Mesenchymal stem cell (in vitro differentiated cells and primary cell): Measurements from ENCODE around the gene LIFR.

Source experiments
- DNase-seq: peaks from one replicate; pipeline ENCODE4 v3.0.0-alpha.2; 2013
- H2AFZ ChIP-seq: one replicate; pipeline ENCODE4 v1.6.1; 2013; ENCODE audit warnings: low read depth, mild to moderate bottlenecking, control low read depth, inconsistent platforms, low read length, moderate library complexity
- H2AK5ac ChIP-seq: 2 replicates; pipeline ENCODE4 v1.6.1; 2013; ENCODE audit warnings: low read length, moderate library complexity, mild to moderate bottlenecking, inconsistent platforms; ENCODE audit not compliant: severe bottlenecking
- H2BK120ac ChIP-seq: one replicate; pipeline ENCODE4 v1.6.1; 2013; ENCODE audit warnings: low read depth, mild to moderate bottlenecking, inconsistent platforms, low read length, moderate library complexity
- H2BK12ac ChIP-seq, 2 experiments: one replicate each; pipeline ENCODE4 v1.6.1; 2013; ENCODE audit warnings: inconsistent platforms in 2 of 2, low read length in 2 of 2, mild to moderate bottlenecking in 2 of 2, moderate library complexity in 2 of 2, control low read depth in 1 of 2
- H2BK15ac ChIP-seq: one replicate; pipeline ENCODE4 v1.6.1; 2013; ENCODE audit warnings: mild to moderate bottlenecking, low read depth, inconsistent platforms; ENCODE audit not compliant: poor library complexity, severe bottlenecking
- H2BK5ac ChIP-seq: 2 replicates; pipeline ENCODE4 v1.6.1; 2013; ENCODE audit warnings: low read depth, mild to moderate bottlenecking, low read length, control low read depth, inconsistent platforms; ENCODE audit not compliant: poor library complexity, severe bottlenecking
- H3K14ac ChIP-seq, 2 experiments: one replicate each; pipeline ENCODE4 v1.6.1; 2013; ENCODE audit warnings: inconsistent platforms in 2 of 2, low read length in 2 of 2, control low read depth in 1 of 2, mild to moderate bottlenecking in 1 of 2, moderate library complexity in 1 of 2
- H3K18ac ChIP-seq, 2 experiments: one replicate each; pipeline ENCODE4 v1.6.1; 2013; ENCODE audit warnings: inconsistent platforms in 2 of 2, low read length in 2 of 2, control low read depth in 1 of 2, low read depth in 1 of 2, mild to moderate bottlenecking in 1 of 2
- H3K23ac ChIP-seq, 2 experiments: one replicate each; pipeline ENCODE4 v1.6.1; 2013; ENCODE audit warnings: inconsistent platforms in 2 of 2, low read length in 2 of 2, mild to moderate bottlenecking in 2 of 2, moderate library complexity in 2 of 2, control low read depth in 1 of 2
- H3K27ac ChIP-seq: 2 replicates; pipeline ENCODE4 v1.5.1; 2013; ENCODE audit warnings: mild to moderate bottlenecking, moderate library complexity, low read length, control low read depth, inconsistent platforms; ENCODE audit not compliant: poor library complexity, severe bottlenecking
- H3K27me3 ChIP-seq, 2 experiments: 2 replicates each; pipeline versions ENCODE4 v1.6.1 to v1.7.0; 2013; ENCODE audit warnings: low read length in 2 of 2, mild to moderate bottlenecking in 2 of 2, moderate library complexity in 2 of 2, control low read depth in 1 of 2, inconsistent platforms in 1 of 2; ENCODE audit not compliant: control insufficient read depth in 1 of 2, insufficient read depth in 1 of 2
- H3K36me3 ChIP-seq, 2 experiments: 2 replicates each; pipeline versions ENCODE4 v1.6.1 to v1.7.0; 2013; ENCODE audit warnings: low read length in 2 of 2, control low read depth in 1 of 2, inconsistent platforms in 1 of 2, low read depth in 1 of 2, mild to moderate bottlenecking in 1 of 2; ENCODE audit not compliant: insufficient read depth in 2 of 2, control insufficient read depth in 1 of 2
- H3K4ac ChIP-seq, 2 experiments: one replicate each; pipeline ENCODE4 v1.6.1; 2013; ENCODE audit warnings: inconsistent platforms in 2 of 2, low read length in 2 of 2, mild to moderate bottlenecking in 2 of 2, moderate library complexity in 2 of 2, control low read depth in 1 of 2, low read depth in 1 of 2
- H3K4me1 ChIP-seq: 2 replicates; pipeline ENCODE4 v1.6.1; 2013; ENCODE audit warnings: low read depth, low read length, control low read depth; ENCODE audit not compliant: control insufficient read depth, insufficient read depth
- H3K4me2 ChIP-seq: 2 replicates; pipeline ENCODE4 v1.6.1; 2013; ENCODE audit warnings: low read length, mild to moderate bottlenecking, inconsistent platforms; ENCODE audit not compliant: poor library complexity, severe bottlenecking
- H3K4me3 ChIP-seq, 2 experiments: 2 replicates each; pipeline versions ENCODE4 v1.5.1 to v1.7.0; 2013; ENCODE audit warnings: low read length in 2 of 2, mild to moderate bottlenecking in 2 of 2, control low read depth in 1 of 2, low read depth in 1 of 2; ENCODE audit not compliant: insufficient read depth in 1 of 2
- H3K79me1 ChIP-seq: replicated peaks from 2 replicates; pipeline ENCODE4 v1.6.1; 2013; ENCODE audit warnings: mild to moderate bottlenecking, control low read depth, low read length, inconsistent platforms; ENCODE audit not compliant: poor library complexity, severe bottlenecking
- H3K9ac ChIP-seq: 2 replicates; pipeline ENCODE4 v1.7.0; 2013; ENCODE audit warnings: mild to moderate bottlenecking, low read length, moderate library complexity
- H3K9me3 ChIP-seq: 2 replicates; pipeline ENCODE4 v1.7.0; 2013; ENCODE audit warnings: mild to moderate bottlenecking, low read length; ENCODE audit not compliant: control insufficient read depth
- H4K8ac ChIP-seq: one replicate; pipeline ENCODE4 v1.6.1; 2013; ENCODE audit warnings: inconsistent platforms, mild to moderate bottlenecking, low read length, moderate library complexity
- H4K91ac ChIP-seq: one replicate; pipeline ENCODE4 v1.6.1; 2013; ENCODE audit warnings: mild to moderate bottlenecking, low read length, inconsistent platforms
- WGBS: methylation state at CpG from one replicate; pipeline ENCODE4 v1.1.7; 2013; ENCODE audit warnings: mixed read lengths; 5-methylcytosine and 5-hydroxymethylcytosine counted together

LIFR gene

GRCh38 chr5:38531518-38531917 lies 24.9 kb downstream of the LIFR start:
- peaks cover 3 to 24% of the 10 kb centered on the region in 2 experiments for H3K36me3 ChIP-seq
- H2BK15ac ChIP-seq: no peak overlapping the region
- H3K27ac ChIP-seq: no peak overlapping the region
- peaks cover 14% of the 10 kb centered on the region for H3K9me3 ChIP-seq
- H3K9ac ChIP-seq: no peak overlapping the region
- peaks cover 33% of the 10 kb centered on the region for H3K79me1 ChIP-seq
- no peak overlapping the region for H3K23ac ChIP-seq
- no peak overlapping the region for H3K4me2 ChIP-seq
- H4K91ac ChIP-seq: no peak overlapping the region
- H3K27me3 ChIP-seq: no peaks in the 10 kb centered on the region
- WGBS: 100% methylated on average over 2 of the region's 3 CpGs
- no peak overlapping the region for H2BK5ac ChIP-seq
- H4K8ac ChIP-seq: no peak overlapping the region
- no peak overlapping the region for H3K14ac ChIP-seq
- H3K4me3 ChIP-seq: no peak overlapping the region
- H2AK5ac ChIP-seq: no peak overlapping the region
- no peak overlapping the region for H3K4ac ChIP-seq
- H2AFZ ChIP-seq: no peak overlapping the region
- H3K18ac ChIP-seq: no peak overlapping the region
- H3K4me1 ChIP-seq: peaks cover 3% of the 10 kb centered on the region
- H2BK120ac ChIP-seq: no peak overlapping the region
- H2BK12ac ChIP-seq: no peak overlapping the region
- no peak for DNase-seq

DNA sequence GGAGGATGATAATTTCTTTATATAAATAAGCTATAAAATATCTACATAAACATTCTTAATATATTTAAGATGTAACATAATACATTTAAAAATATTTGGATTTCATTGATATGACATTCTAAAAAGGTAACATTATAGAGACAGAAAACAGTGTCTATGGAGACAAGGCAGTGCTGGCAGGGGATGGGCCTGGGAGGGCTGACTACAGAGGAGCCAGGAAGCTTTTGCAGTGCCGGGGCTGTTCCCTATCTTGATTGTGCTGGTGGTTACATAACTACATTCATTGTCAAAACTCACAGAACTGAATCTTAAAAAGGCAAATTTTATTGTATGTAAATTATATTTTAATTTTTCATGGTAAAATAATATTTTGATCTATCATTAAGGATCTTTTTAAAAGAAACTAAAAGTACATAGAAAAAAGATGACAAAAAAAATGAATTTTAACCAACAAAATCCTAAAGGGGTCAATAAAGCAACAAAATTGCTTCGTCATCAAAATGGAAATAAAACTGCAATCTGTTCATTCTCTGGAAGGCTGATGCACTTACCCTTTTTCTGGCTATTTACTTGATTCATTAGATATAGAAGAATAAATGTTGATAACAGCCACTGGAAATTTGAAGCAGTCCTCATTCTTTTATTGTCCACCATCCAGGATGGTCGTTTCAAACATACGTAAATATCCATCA lies 26.3 kb downstream of the LIFR start:
- no peaks in the 10 kb centered on the region for H3K27me3 ChIP-seq
- no peak overlapping the region for H3K23ac ChIP-seq
- H3K4me1 ChIP-seq: peaks cover 3% of the 10 kb centered on the region
- H2BK15ac ChIP-seq: no peak overlapping the region
- H3K4ac ChIP-seq: no peak overlapping the region
- no peak overlapping the region for H3K14ac ChIP-seq
- H3K9ac ChIP-seq: no peak overlapping the region
- H3K18ac ChIP-seq: no peak overlapping the region
- no peak for DNase-seq
- H3K4me2 ChIP-seq: no peak overlapping the region
- H3K9me3 ChIP-seq: peaks cover 14% of the 10 kb centered on the region
- H3K27ac ChIP-seq: no peak overlapping the region
- H2BK5ac ChIP-seq: no peak overlapping the region
- H2AK5ac ChIP-seq: no peak overlapping the region
- 100% methylated on average over 2 of the region's 4 CpGs for WGBS
- no peak overlapping the region for H2BK120ac ChIP-seq
- no peak overlapping the region for H4K91ac ChIP-seq
- H3K79me1 ChIP-seq: peaks cover 25% of the 10 kb centered on the region
- peaks cover 3 to 38% of the 10 kb centered on the region in 2 experiments for H3K36me3 ChIP-seq
- no peak overlapping the region for H2AFZ ChIP-seq
- no peak overlapping the region for H3K4me3 ChIP-seq
- no peak overlapping the region for H4K8ac ChIP-seq
- H2BK12ac ChIP-seq: no peak overlapping the region

- Histone ChIP-seq H4K8ac (no peak overlapping the region), H4K91ac (no peak overlapping the region), H3K23ac (no peak overlapping the region), H3K4ac (no peak overlapping the region), H3K9ac (no peak overlapping the region), H3K27ac (no peak overlapping the region), H2BK15ac (no peak overlapping the region), H3K4me1 (peaks cover 2% of the 10 kb centered on the region), H3K79me1 (peaks cover 18% of the 10 kb centered on the region), H2BK12ac (no peak overlapping the region), H3K4me3 (no peak overlapping the region), H3K9me3 (peaks cover 14% of the 10 kb centered on the region), H2AFZ (no peak overlapping the region), H3K14ac (no peak overlapping the region), H2AK5ac (no peak overlapping the region), H2BK5ac (no peak overlapping the region), H3K27me3 (no peaks in the 10 kb centered on the region), H3K36me3 (peaks cover 0 to 56% of the 10 kb centered on the region in 2 experiments), H3K4me2 (no peak overlapping the region), H2BK120ac (no peak overlapping the region), H3K18ac (no peak overlapping the region)
- peak; percentile 54 for DNase-seq
- WGBS: 23% methylated on average over 3 of the region's 3 CpGs
Measured at GRCh38 chr5:38528162-38528703, 28.2 kb downstream of the LIFR start.

DNA sequence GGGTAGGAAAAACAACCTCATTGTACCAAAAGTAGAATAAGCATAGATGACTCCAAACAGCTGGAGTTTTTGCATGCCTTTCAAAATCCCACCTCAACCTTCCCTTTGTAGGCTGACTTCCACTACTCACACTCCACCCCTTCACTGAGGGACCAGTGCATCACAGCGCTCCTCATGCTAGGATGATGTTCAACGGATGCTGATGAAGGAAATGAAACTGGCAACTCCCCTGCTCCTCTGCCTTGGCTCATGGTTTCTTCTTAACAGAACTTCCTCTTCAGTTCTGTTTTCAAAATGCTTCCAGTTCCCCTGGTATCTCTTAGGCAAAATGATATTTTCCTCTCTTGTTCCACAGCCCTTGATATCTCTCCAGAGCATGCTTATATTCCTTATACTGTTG lies 29.0 kb downstream of the LIFR start:
- H3K4me3 ChIP-seq: no peak overlapping the region
- H3K14ac ChIP-seq: peak overlapping the region in 1 of 2 experiments; percentile 77
- WGBS: 100% methylated on average over 2 of the region's 2 CpGs
- peaks cover 2% of the 10 kb centered on the region for H3K4me1 ChIP-seq
- H3K23ac ChIP-seq: no peak overlapping the region
- H4K91ac ChIP-seq: no peak overlapping the region
- H3K9ac ChIP-seq: no peak overlapping the region
- peaks cover 0 to 64% of the 10 kb centered on the region in 2 experiments for H3K36me3 ChIP-seq
- H2AK5ac ChIP-seq: no peak overlapping the region
- H3K4me2 ChIP-seq: no peak overlapping the region
- H3K4ac ChIP-seq: no peak overlapping the region
- DNase-seq: no peak
- no peak overlapping the region for H2BK5ac ChIP-seq
- H3K27ac ChIP-seq: no peak overlapping the region
- H3K27me3 ChIP-seq: no peaks in the 10 kb centered on the region
- no peak overlapping the region for H4K8ac ChIP-seq
- H3K9me3 ChIP-seq: peaks cover 14% of the 10 kb centered on the region
- H2BK120ac ChIP-seq: no peak overlapping the region
- peak overlapping the region; percentile 3 to 72 for H3K18ac ChIP-seq
- no peak overlapping the region for H2BK15ac ChIP-seq
- H2BK12ac ChIP-seq: no peak overlapping the region
- H3K79me1 ChIP-seq: peaks cover 17% of the 10 kb centered on the region
- no peak overlapping the region for H2AFZ ChIP-seq
